HG02938 (cell line): Measurements from ENCODE around the gene C2CD5.
A peak's percentile ranks its signal among the peaks of the same experiment; 100 is the strongest.

Experiments
- ATAC-seq: cut with Tn5 transposase; IDR thresholded peaks from one replicate; pipeline ENCODE4 v1.9.1; 2021; ENCODE audit warnings: mild to moderate bottlenecking, moderate library complexity; ENCODE audit not compliant: unreplicated experiment

The C2CD5 gene

DNA sequence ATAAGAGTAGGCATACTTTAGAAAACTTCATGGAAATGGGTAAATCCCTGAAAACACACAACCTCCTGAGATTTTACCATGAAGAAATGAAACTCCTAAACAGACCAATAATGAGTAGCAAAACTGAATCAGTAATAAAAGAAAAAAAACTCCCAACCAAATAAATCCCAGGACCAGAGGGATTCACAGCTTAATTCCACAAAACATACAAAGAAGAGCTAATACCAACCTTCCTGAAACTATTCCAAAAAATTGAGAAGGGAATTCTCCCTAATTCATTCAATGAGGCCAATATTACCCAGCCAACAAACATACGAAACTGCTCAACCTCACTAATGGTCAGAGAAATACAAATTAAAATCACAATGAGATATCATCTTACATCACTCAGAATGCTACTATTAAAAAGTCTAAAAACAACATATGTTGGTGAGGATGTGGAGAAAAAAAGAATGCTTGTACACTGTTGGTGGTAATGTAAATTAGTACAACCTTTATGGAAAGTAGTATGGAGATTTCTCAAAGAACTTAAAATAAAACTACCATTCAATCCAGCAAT lies 112.6 kb downstream of the C2CD5 start:
- ATAC-seq = no peak

DNA sequence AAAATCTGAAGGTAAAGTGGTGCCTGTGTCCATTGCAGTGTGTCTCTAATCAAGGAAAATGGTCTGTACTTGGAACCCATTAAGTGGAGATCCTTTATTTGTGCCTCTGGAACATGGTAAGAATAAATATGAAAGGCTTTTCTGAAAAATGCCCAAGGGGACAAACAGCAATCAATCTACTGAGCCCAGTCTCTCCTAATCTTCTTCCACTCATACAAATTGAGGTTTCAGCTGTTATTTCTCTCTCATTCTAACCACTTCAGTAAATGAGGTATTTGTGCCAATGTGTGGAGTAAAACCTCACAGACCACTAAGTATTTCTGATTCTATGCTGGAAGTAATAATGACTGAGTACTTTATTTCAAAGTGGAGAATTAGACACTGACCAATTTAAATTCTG lies 127.5 kb downstream of the C2CD5 start:
- ATAC-seq = no peak

DNA sequence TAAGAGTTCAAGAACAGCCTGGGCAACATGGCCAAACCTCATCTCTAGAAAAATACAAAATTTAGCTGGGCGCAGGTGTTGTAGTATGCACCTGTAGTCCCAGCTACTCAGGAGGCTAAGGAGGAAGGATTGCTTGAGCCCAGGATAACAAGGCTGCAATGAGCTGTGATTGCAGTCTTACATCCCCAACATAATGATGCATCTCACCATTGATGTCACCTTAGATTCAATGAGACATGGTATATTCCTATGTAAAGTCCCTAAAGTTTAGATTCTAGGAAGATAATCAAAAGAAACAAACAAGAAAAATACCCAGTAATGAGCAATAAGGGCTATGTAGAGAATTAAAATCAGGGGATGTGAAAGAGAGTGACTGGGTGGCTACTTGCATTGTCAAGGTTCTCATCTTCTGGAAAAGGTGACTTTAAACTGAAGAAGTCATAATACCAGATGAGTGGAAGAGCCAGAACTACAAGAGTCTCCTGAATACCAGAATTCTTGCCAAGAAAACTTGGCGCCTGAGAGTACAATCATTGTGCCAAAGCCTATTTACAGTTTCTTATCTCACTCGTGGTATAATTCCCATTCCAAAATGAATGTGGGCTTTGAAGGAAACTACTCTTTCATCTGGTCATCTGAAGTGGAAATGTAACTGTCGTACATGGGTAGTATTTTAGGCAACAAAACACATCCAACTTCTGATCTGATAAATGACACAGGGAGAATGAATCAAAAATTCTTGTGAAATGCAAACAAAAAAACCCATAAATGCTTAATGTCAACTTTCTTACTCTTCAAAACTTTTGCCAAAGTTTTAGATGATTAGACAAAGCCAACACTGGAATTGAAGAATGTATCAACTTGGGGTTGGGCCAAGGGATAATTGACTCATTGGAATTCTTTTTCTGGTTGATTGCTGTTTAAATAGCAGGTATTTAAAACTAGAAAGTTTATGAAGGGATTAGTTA lies 128.7 kb downstream of the C2CD5 start:
- no peak for ATAC-seq

DNA sequence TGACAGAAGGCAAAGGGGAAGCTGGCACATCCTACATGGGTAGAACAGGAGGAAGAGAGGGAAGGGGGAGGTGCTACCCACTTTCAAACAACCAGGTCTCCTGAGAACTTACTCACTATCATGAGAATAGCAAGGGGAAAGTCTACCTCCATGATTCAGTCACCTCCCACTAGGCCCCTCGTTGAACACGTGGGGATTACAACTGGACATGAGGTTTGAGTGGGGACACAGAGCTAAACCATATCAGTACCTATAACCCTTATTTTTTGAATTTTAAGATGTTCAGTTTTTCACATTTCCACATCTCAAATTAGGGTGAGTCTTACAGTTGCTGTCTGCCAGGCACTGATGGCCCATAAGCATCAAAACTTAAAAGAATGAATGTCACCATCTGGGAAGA lies 129.6 kb downstream of the C2CD5 start:
- ATAC-seq = no peak

DNA sequence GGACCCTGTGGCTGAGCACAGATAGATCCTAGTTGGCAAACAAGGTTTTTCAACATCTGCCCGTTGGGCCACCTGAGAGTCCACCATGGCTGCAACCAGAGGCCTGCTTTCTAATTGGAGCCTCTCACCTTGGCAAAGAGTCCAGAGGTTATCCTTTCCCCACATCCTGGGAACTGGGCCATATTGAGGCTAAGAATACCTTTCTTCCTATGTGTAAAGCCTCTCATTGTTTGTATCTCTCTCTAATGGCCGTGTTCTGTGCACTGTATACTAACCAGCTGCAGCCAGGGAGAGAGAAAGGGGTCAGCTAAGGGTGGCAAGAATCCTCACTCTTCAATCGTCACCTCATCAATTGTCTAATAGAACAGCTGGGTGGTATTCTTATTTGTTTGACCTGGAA lies 130.8 kb downstream of the C2CD5 start:
- no peak for ATAC-seq

DNA sequence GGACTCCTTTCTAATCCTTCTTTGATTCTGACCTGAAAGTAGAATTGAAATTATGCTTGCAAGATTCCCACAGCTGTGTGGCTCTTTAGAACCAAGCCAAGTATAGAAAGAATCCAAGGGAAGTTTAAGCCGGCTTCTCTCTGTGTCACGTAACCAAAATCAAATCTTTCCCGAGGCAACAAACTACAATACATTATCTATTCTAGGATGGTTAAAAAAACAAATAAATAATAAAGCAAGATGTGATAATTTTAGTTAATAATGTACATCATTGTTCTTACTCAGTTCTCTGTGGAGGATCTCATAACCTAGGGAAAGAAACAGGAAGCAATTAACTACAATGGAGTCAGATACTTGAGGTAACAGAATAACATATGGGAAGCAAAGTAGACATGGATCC lies 131.8 kb downstream of the C2CD5 start:
- ATAC-seq = no peak

DNA sequence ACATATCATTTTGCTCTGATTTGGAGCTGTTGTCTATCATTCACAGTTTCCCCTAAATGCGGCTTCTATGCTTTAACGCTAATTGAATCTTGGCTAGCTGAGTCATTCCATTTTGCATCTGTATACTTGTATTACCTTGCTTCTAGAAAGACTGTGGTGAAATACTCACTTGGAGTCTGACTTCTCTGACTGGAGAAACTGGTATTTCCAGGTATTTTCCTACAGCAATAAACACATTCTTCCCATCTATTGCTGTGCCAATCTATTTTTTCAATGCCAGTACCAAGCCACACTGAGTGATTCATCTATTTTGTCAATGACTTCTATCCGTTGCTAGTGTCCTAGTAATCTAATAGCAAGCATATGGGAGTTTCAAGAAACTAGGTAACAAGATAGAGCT lies 133.9 kb downstream of the C2CD5 start:
- ATAC-seq = no peak

DNA sequence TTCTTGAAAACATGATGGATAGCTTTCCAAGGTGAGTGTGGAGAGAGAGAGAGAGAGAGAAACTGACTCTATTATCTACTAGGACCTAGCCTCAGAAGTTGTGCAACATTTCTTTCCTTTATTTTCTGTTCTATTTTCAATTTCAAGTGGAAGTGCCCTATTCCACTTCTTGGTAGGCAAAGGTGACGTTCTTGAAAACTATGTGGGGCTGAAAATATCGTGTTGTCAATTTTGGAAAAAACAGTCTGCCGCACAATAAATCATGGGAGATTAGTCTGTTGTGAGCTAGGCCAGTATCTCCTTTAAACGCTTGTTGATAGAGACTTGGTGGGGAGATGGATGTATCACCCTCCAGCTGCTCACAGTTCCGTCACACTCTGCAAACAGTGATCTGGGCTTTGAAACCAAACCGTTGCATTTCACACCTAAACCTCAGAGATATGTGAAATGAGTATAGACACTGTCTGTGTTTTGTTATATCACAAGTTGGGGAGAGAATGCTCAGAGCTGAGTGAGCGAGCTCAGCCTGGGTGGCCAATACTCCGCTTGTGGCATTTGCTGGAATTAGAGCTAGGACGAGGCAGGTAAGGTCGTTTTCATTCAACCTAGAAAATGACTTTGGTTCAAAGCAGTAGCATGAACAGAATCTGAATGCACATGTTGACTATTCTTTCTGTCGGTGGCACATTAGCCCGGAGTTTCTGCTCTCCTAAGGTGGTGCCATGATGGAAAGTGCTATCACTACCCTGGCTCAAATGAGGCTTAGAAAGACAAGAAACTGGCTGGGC lies 134.8 kb downstream of the C2CD5 start:
- peak; percentile 98 for ATAC-seq

DNA sequence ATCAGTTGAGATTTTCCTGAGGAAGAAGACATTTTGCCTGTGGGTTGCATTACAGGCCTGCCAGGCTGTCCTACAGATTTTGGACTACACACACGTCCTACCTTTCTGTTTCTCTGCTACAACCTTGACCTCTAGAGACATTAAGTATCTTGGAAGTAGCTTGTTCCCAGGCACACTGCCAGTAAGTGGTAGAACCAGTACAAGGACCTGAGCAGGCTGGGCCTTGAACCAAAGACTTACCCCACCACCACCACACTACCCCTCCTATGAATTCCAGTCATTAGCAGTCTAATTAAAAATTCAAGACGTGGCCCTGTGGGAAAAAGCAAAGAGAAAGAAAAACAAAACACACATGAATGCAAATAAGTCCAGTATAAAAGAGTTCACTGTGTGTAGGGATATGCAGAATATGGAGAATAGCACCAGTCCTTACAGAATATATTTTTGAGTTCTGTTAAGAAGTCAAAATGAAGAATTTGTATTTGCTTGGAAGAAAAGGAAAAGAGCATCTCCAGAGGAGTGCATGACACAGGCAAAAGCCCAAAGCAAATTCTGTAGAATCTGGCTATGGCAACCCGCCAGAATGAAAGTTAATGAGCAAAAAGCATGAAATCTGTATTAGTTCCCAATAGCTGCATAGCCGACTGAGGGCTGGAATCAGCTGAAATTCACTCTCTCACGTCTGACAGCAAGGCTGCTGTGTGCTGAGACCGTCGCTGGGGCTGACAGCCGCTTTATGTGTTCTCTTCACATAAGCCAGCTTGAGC lies 135.5 kb downstream of the C2CD5 start:
- no peak for ATAC-seq

DNA sequence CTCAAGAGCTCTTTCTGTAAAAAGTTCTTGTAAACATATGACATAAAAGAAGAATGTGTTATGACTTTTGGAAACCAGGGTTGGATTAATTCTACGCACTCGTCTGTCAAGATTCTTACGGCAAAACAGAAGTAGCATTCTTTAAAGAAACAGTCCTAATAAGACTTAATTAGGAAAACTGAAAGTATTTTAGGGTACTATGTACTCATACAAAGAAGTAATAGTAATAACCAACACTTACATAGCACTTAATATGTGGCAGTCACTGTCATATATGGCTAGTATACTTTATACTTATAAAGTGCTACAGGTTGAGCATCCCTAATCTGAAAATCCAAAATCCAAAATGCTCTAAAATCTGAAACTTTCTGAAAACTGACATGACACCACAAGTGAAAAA lies 136.9 kb downstream of the C2CD5 start:
- no peak for ATAC-seq

DNA sequence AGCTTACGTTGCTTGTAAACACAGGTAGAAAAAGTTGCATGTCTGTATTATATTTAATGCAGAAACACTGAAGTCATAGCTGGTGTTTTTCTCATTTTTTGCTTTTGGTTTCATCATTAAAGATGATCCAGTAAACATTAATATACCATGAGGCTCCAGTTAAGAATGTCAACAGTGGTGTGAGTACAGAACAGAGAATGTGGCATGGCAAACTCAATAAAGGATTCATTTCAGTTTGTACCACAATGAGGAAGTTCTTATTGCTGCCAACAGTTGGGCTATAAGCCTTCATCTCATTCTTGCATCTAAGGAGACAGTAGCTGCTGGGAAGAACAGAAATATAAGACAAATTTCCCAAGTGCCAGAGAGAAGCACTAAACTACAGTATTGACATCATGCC lies 137.7 kb downstream of the C2CD5 start:
- no peak for ATAC-seq

DNA sequence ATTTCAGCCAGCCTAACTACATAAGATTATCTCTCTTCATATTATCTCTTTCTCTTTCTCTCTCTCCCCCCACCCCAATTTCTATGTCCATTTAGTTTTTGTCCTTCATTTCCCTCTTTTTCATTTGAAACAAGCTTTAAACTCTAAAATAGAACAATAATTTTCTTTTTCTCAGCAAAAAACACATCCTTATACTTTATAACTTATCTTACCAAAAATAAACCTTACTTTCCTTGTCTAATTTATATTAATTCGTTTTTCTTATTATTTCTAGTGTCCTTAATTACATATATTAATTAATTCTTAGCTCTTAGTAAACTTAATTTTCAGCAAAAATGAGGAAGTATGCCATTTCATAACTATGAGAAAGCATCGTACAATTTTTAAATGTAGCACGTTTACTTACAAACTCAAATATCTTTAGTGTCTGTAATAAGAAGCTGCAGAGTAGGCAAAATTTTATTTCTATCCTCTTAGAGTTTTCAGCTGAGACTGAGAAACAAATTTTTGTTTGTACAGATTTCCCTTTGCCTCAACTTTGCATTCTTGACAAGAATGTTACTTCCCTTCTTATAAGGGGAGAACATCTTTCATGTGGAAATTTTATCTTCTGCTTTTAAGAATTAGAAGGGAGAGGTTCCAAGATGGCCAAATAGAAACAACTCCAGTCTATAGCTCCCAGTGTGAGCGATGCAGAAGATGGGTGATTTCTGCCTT lies 144.7 kb downstream of the C2CD5 start:
- ATAC-seq = no peak
